HG03103 (cell line): Measurements from ENCODE around the gene OR10J1.

ENCODE experiments used
- ATAC-seq: cut with Tn5 transposase; IDR thresholded peaks from one replicate; pipeline ENCODE4 v1.9.1; 2021; ENCODE audit warnings: low read depth; ENCODE audit not compliant: unreplicated experiment

Gene OR10J1

GRCh38 chr1:159483501-159483900 lies 44.0 kb downstream of the OR10J1 start:
- ATAC-seq, result no peak
